ENCODE measurements around the gene RPL36.

RPL36 gene

GRCh38 chr19:5682107-5682482 is 8.0 kb upstream of the RPL36 start:
- no peak overlapping the region for H2AFZ ChIP-seq
- H3K4me2 ChIP-seq (ENCODE audit: low read length): no peak overlapping the region
- no peak for TF ChIP-seq CTCF (IDR thresholded peaks at IDR 0.05)

DNA sequence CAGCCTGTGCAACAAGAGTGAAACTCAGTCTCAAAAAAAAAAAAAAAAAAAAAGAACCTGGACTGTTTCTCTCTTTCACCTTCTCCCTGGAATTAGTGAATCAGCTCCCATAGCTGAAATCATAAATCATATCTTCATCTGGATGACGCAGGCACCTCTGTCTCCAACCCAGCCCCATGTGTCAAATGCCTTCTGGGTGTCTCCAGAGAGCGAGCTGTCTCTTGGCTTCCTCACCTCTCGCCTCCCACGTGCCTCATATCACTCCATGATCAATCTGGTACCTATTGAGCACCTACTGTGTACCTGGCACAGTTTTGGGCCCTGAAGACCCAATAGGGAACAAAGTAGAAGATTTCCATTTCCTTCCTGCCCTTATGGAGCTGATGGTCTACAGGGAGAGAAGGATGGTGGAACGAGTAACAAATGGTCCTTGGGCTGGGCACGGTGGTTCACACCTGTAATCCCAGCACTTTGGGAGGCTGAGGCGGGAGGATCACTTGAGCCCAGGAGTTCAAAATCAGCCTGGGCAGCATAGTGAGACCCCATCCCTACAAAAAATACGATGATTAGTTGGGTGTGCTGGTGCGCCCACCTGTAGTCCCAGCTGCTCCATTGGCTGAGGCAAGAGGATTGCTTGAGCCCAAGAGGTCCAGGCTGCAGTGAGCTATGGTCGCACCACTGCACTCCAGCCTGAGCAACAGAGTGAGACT is 6.8 kb upstream of the RPL36 start:
- Histone ChIP-seq H3K27ac (no peak overlapping the region), H3K9me3 (ENCODE audit: control insufficient read depth, low read length) (no peaks in the 10 kb centered on the region), H3K9ac (no peak overlapping the region), H3K36me3 (ENCODE audit: control insufficient read depth, insufficient read depth, low read length) (no peaks in the 10 kb centered on the region), H3K4me3 (ENCODE audit: low read depth, low read length) (no peak overlapping the region), H3K79me2 (no peaks in the 10 kb centered on the region), H2AFZ (no peak overlapping the region), H3K27me3 (ENCODE audit: control insufficient read depth, insufficient read depth, low read length) (no peaks in the 10 kb centered on the region), H3K4me2 (ENCODE audit: low read length) (no peak overlapping the region), H3K4me1 (no peaks in the 10 kb centered on the region)
- TF ChIP-seq CTCF (IDR thresholded peaks at IDR 0.05): no peak

More at GRCh38 chr19:5682107-5682482, 8.0 kb upstream of the RPL36 start:
- Histone ChIP-seq H3K4me3 (ENCODE audit: low read depth, low read length) (no peak overlapping the region), H3K4me1 (no peaks in the 10 kb centered on the region), H3K27ac (no peak overlapping the region), H3K36me3 (ENCODE audit: control insufficient read depth, insufficient read depth, low read length) (no peaks in the 10 kb centered on the region), H3K27me3 (ENCODE audit: control insufficient read depth, insufficient read depth, low read length) (no peaks in the 10 kb centered on the region), H3K79me2 (no peaks in the 10 kb centered on the region), H3K9ac (no peak overlapping the region), H3K9me3 (ENCODE audit: control insufficient read depth, low read length) (no peaks in the 10 kb centered on the region)

DNA sequence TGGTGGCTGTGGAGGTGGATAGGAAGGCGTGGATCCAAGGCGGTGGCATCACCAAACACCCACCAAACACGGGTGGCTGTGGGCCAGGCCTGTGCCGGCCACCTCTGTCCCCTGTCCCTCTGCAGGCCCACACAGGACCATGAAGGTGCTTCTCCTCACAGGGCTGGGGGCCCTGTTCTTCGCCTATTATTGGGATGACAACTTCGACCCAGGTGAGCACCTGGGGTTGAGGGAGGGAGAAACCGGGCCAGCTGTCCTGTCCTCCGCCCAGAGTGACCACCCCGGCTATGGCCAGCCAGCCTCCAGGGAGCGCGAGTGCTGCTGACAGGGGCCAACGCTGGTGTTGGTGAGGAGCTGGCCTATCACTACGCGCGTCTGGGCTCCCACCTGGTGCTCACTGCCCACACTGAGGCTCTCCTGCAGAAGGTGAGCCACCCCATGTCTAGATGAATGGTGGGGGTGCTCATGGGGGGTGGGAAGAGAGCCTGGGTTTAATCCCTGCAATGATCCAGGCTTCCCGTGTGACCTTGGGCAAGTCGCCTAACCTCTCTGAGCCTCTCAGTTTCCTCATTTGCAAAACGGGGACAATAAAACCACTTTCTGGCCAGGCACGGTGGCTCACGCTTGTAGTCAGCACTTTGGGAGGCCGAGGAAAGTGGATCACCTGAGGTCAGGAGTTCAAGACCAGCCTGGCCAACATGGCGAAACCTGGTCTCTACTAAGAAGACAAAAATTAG is 5.2 kb upstream of the RPL36 start:
- no peaks in the 10 kb centered on the region for H3K9me3 ChIP-seq (ENCODE audit: control insufficient read depth, low read length)
- no peak overlapping the region for H3K4me3 ChIP-seq (ENCODE audit: low read depth, low read length)
- no peaks in the 10 kb centered on the region for H3K27me3 ChIP-seq (ENCODE audit: control insufficient read depth, insufficient read depth, low read length)
- no peaks in the 10 kb centered on the region for H3K79me2 ChIP-seq
- H3K4me1 ChIP-seq: no peaks in the 10 kb centered on the region
- no peak overlapping the region for H3K9ac ChIP-seq
- H3K4me2 ChIP-seq (ENCODE audit: low read length): no peak overlapping the region
- H3K36me3 ChIP-seq (ENCODE audit: control insufficient read depth, insufficient read depth, low read length): no peaks in the 10 kb centered on the region
- no peak overlapping the region for H3K27ac ChIP-seq
- no peak overlapping the region for H2AFZ ChIP-seq
- no peak for TF ChIP-seq CTCF (IDR thresholded peaks at IDR 0.05)

DNA sequence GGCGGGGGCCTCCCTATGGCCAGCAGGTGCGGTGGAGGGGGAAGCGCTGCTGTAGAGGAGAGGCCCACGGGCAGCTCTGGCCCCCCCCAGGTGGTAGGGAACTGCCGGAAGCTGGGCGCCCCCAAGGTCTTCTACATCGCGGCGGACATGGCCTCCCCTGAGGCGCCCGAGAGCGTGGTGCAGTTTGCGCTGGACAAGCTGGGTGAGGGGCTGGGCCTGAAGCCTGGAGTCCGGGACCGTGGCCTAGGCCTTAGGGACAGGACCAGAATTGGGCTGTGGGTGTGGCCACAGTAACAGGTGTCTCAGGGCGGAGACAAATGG is 3.8 kb upstream of the RPL36 start:
- H2AFZ ChIP-seq: peak overlapping the region; percentile 29
- H3K4me1 ChIP-seq: no peaks in the 10 kb centered on the region
- H3K27ac ChIP-seq: no peak overlapping the region
- no peaks in the 10 kb centered on the region for H3K9me3 ChIP-seq (ENCODE audit: control insufficient read depth, low read length)
- H3K79me2 ChIP-seq: peaks cover 8% of the 10 kb centered on the region
- no peak for TF ChIP-seq CTCF (IDR thresholded peaks at IDR 0.05)
- H3K4me2 ChIP-seq (ENCODE audit: low read length): peak overlapping the region; percentile 85
- no peaks in the 10 kb centered on the region for H3K27me3 ChIP-seq (ENCODE audit: control insufficient read depth, insufficient read depth, low read length)
- H3K4me3 ChIP-seq (ENCODE audit: low read depth, low read length): no peak overlapping the region
- no peak overlapping the region for H3K9ac ChIP-seq
- H3K36me3 ChIP-seq (ENCODE audit: control insufficient read depth, insufficient read depth, low read length): no peaks in the 10 kb centered on the region

Measured in parathyroid adenoma (tissue), 2 donors.